Right renal pelvis (tissue), 4 donors: ENCODE results near the gene DRC3. TPM values are rescaled to one million over a fixed set of nuclear protein-coding genes. Genes with fewer than 3 reads are reported as not detected.
"Not testable (repeated sequence)": the region's sequence is repeated elsewhere in the genome, so short reads cannot be mapped to it uniquely, and the experiment has no call there.

ENCODE experiments used
- DNase-seq, 4 donors: peaks; one replicate each; pipeline ENCODE4 v3.0.0-alpha.2; 2013; ENCODE audit warnings: low read depth in 4 of 4, low spot score in 3 of 4, missing footprints in 1 of 4
- polyA plus RNA-seq, 4 donors: library from polyadenylated mRNA; unstranded; fragments of 120-200 nt; gene quantifications; one replicate each; pipeline ENCODE4 v1.2.1, GENCODE V29; 2013; ENCODE audit not compliant: insufficient read length in 4 of 4

Gene DRC3
- polyA plus RNA-seq, 4 donors = 13.1 to 15.3 (median 14.2) TPM

DNA sequence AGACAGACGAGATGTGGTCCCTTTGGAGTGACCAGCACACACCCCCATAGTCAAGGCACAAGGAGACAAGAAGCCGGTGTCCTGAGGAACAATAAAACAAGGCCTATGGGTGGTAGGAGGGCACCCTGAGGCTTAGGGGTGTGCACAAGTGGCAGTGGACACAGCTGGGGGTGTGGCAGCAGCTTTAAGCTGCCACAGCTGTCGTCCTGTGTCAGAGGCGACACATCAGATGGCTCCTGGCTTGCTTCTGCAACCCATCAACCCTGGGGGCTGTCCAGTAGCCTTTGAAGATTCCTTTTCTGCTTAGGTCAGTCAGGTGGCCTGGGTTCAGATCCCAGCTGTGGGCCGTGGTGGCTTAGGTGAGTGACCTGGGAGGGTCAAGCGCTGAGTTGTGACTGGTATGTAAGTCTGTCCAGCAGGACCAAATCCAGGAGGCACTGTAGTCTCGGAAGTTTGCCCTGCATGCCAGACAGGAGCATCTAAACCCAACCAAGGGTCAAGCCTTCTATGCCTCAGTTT lies 15.8 kb downstream of the DRC3 start:
- DNase-seq = no peak

DNA sequence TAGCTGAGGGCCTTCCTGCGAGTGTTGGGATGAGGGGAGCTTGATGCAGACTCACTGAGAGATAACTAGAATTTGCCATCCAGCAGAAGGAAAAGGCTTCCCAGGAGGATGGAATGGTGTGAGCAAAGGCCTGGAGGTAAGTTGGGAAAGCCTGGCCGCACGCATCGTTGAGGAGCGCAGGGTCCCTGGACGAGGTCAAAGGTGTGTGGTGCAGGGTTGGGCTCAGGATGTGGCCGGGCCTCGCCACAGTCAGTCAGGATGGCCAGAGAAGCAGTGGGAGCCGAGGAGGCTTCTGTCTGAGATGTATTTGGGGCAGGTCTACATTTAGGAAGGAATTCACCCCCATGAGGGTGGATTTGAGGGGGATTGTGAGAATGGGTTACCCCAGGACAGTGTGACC lies 16.4 kb downstream of the DRC3 start:
- DNase-seq = no peak

DNA sequence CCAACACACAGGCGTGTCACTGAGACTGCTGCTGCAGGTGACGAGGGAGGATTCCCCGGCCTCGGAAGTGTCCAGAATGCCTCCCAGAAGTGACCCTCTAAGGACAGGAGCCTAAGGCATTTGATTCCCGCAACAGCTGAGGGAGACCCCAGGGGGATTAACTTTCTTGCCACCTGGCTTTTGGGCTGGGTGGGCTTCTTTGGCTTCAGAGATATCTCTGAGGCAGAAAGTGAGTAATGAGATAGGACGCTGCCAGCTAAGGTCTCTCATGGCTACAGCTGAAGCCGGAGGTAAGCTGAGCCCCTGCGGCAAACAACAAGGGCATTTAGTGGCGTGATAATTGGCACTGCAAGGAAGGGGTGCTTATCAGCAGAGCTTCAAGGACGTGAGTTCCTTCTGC lies 17.0 kb downstream of the DRC3 start:
- no peak for DNase-seq

DNA sequence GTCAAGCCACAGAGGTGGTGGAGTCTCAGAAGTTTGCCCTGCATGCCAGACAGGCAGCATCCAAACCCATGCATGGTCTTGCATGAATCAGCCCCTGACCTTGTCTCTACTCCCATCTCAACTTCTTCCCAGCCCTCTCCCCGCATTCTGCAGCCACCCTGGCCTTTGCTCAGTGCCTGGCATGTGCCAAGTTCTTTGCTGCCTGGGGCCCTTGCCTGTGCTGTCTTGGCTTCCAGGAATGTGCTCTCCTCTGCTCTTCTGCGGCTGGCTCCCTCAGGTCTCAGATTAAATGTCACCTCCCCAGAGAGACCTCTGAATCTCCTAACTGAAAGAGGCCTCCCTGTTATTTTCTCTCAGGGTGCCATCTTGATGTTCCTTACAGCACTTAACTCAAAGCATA lies 17.6 kb downstream of the DRC3 start:
- DNase-seq = no peak

DNA sequence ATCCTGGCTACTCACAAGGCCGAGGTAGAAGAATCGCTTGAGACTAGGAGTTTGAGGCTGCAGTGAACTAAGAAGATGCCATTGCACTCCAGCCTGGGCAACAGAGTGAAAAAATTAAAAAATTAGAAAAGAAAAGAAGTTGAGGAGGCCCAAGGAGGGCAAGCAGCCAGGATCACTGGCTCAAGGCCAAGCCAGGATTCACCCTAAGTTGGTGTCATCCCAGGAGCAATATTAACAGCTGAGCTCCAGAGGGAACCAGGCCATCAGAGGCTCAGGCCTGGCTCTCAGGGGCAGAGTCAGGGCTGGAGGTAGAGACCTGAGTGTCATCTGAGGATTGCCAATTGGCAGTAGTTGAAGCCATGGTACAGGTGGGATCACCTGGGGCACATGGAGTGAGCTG lies 20.7 kb downstream of the DRC3 start:
- DNase-seq = no peak

DNA sequence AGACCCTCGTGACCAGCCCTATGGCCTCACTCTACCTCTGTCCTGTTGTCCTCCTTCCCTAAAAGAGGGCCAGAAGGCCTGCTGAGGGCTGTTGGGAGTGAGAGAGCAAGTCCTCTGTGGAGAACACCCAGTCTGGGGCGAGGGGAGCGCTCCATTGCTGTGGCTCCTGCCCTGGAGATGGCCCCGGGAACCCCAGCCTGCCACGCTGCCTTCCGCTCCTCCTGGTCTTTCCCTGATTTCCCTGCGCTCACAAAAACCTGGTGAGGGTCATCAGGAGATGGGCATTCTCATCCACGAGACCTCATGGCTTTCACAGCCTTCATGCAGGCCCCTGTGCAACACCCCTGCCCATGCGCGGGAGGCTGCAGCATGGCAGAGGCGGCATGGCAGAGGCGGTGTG lies 21.2 kb downstream of the DRC3 start:
- no peak for DNase-seq

DNA sequence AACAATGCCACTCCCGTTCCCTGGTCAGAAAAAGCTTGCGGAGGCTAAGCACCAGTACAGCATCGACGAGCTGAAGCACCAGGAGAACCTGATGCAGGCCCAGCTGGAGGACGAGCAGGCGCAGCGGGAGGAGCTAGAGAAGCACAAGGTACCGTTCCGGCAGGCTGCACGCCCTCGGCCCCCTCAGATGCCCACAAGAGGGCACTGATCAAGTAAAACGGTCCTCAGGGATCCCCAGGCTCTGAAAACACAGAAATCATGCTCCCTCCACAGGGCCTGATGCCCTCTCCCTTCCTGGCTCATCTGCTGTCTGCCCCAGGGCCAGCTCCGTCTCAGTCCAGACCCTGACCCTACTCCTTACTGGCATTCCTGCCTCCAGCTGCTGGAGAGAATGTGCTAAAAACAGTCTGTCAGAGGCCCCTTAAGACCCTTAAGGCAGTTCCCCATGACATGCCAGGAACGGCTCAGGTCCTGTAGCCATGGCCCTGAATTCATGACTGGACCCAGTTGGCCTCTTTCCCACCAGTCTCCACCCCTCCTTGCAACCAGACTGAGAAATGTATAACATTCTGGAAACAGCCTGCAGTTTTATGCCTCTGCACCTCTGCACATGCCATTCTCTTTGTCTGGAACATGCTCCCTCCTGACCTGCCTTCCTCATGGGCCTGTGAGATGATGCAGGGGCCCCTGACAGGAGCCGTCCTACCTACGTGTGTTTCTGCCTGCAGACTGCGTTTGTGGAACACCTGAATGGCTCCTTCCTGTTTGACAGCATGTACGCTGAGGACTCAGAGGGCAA lies 21.8 kb downstream of the DRC3 start:
- no peak for DNase-seq

DNA sequence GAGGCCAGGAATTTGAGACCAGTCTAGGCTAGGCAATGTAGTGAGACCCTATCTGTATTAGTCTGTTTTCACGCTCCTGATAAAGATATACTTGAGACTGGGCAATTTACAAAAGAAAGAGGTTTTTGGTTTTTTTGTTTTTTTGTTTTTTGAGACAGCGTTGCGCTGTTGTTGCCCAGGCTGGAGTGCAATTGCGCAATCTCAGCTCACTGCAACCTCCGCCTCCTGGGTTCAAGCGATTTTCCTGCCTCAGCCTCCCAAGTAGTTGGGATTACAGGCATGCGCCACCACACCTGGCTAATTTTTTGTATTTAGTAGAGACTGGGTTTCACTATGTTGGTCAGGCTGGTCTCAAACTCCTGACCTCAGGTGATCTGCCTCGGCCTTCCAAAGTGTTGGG lies 23.2 kb downstream of the DRC3 start:
- DNase-seq = not testable (repeated sequence)

DNA sequence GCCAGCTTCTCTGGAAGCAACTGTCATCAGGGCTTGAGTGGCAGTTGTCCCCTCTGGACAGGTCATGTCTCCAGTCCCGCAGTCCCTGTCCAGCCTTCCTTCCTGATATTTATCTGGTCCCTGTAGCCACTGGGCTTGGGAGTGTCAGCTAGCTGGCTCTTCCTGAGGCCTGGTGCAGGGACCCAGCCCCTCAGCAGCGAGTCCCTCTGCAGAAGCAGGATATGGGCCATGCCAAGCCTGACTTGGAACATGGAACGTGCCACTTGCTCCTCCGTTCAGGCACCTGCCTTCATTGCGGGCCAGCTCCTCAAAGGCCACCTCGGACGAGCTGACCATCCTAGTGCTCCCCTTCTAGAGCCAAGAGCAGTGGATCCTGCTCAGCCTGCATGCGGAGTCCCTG lies 26.3 kb downstream of the DRC3 start:
- DNase-seq = no peak

DNA sequence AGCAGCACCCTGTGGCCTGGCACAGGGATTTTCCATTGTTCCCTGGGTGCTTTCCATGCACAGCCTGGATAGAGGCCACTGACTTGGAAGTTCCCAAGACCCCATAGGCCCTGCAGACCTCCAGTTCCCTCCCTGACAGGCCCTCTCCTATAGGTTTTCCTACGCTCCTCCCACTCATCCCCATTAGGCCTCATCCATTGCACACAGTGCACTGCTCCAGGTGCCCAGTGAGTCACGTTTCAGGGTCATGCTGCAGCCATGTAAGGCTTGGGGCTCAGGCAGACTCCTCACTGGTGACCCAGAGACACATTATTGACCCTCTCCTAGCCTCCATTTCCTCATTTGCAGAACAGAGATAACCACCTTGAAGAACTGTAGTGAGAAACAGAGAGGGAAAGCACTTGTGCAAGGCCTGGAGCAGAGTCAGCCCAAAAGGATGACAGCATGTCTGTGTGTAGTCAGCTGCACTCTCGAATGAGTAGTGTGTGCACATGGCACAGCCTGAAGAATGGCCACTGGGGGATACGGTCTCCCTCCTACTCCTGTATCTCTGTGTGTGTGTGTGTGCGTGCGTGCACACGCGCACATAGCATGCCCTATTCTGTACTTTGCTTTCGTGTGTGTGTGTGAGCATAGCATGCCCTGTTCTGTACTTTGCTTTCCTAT lies 26.8 kb downstream of the DRC3 start:
- DNase-seq = no peak

DNA sequence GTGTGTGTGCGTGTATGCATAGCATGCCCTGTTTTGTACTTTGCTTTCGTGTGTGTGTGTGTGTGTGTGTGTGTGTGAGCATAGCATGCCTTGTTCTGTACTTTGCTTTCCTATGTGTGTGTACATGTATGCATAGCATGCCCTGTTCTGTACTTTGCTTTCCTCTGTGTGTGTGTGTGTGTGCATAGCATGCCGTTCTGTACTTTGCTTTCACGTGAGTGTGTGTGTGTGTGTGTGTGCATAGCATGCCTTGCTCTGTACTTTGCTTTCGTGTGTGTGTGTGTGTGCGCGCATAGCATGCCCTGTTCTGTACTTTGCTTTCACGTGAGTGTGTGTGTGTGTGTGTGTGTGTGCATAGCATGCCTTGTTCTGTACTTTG lies 27.4 kb downstream of the DRC3 start:
- DNase-seq = no peak

DNA sequence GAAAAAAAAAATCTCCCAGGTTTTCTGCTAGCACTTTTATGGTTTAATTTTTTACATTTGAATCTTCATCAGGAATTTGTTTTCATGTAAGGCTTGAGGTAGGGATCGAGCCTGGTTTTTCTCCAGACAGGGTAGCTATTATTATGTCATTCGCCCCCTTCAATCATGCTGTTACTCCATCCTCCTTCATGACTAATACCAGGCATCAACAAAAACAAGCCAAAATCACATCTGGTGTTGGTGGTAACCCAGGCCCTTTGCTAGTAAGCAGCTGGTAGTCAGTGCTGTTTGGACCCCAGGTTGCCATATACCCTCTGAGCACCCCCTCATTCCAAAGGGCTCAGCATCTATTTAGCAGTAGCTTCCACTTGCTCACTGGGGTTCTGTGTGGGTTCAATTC lies 29.5 kb downstream of the DRC3 start:
- no peak for DNase-seq

DNA sequence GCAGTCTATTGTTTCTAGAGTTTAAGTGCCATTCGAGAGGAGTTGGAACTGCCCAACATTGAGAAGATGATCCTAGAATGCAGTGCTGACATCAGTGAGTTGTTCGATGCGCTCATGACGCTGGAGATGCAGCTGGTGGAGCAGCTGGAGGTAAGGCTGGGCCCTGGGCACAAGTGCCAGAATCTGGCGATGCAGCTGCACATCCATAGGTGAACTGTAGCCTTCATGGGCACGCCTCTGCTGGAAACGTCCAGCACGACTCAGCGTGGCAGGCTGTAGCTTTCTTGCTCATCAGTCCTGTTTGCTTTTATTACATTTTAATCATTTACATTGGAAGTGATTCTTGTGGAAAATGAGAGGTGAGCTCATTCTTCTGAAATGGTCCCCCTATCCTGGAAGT lies 31.7 kb downstream of the DRC3 start:
- DNase-seq = no peak

DNA sequence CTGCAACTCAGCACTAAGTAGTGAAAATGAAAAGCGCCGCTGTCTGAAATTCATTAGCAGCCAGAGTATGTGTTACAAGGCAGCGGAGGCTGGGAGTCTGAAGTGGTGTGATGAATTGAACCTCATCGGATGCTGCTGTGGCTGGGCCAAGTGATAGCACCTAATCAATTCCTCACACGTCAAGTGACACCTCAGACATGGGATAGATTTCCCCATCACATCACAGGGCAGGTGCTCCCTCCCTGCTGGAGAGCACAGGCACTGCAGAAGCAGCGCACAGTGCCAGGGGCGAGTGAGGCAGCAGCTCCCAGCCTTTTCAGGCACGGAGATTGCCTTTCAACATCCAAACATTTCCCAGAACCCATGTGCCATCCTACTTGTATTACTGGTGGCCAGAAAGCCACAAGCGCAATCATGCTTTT lies 32.2 kb downstream of the DRC3 start:
- DNase-seq = no peak

DNA sequence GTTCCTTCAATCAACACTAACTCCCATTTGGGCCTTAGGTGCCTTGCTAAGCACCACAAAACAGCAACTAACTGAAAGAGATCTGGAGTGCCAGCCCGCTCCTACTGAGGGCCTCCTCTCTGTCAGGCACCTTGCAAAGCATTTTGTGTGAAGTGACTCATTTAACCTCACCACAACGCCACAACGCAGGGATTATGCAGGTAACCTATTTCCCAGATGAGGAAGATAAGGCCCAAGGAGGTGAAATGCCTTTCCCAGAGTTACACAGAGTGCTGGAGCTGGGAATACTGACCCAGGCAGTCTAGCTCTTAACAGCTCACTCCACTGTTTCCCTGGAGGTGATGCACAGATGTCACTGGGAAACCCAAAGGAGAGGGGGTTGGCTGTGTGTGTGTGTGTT lies 32.8 kb downstream of the DRC3 start:
- no peak for DNase-seq

DNA sequence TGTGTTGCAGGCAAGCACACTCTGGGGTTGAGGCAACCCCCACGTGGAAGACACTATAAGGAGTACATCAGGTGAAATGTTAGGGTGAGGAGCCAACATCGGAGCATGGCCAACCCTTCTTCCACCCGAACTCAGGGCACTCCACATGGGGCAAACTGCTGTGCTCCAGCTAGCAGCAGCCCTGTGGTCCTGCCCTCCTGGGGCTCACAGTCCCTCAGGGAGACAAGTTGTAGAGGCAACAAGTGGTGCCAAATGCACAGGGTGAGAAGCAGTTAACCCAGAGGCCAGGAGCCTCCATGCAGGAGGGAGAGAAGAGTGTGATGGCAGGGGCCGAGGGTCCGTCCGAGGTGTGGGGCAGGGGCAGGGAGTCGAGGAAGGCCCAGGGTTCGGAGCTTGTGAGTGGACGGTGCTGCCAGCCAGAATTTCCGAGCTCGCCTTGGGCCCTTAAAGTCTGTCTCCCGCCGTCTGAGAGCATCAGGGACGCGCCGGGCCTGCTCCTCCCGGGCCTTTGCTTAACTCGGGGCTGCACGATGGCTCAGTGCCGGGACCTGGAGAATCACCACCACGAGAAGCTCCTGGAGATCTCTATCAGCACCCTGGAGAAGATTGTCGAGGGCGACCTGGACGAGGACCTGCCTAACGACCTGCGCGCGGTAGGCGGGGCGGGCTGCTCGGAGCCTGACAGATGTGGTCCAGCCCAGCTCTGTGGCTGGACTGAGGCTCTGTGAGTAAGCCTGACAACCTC lies 34.0 kb downstream of the DRC3 start:
- DNase-seq = no peak

DNA sequence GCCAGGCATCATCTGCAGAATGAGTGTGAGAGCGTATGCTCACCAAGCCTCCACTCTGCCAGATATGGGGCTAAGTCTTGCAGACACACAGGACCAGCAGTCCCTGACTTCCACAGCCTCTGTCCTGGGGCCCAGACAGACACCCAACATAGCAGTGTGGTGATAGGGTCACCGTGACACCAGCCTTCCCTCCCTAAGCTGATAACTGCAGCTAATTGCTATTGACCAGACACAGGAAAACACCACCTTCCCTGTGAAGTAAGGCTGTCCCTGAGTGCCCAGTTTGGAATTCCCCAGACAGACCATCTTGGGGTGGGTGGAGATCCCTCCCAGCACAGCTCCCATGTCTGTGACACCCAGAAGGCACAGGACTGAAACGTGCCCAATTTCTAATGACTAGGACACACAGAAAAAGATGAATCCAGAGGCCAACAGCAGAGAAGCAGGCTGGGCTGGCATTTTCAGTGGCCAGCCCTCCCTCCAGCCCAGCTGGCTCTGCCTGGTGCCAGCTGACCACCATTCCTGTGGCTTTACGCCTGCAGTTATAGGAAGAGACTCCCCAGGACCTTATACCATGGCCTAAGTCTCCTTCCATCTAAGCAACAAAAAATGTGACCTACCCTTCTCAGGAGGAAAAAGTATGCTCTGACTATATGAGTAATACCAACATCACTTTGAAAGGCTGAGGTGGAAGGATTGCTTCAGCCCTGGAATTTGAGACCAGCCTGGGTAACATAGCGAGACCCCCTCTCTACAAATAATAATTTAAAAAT lies 36.0 kb downstream of the DRC3 start:
- no peak for DNase-seq

DNA sequence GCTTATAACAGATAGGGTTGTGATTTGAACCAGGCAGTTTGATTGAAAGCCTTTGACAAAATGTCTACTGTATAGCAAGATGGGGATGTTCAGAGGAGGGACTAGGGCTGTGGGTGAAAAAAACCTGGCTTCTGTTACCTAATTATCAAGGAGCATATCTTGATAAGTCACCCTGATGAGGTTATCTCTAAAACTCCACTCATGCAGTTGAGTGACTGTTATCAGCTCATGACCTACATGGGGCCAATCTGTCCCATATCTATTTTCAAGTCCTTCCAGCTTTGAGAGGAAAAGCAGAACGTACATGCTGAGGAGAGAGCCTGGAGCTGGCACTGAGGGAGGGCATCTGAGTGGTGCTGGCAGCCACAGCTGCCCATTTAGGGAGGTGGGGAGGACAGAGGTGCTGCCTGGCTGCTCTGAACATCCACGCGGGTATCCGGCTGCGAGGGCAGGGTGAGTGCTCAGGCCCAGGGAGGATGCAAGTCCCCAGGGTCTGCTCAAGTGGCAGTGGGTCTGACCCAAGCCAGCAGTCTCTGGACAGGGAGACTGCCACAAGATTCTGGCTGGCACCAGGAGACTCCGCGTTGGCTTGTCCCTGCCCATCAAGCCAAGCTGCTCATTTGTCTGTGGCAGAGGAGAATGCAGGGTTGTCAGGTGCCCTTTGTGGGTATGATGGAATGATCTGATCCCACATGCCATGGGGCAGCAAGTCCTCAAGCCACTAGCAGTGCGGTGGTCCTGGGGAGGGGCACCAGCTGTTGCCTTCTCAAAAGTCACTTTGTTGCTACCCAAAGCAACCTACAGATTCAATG lies 37.2 kb downstream of the DRC3 start:
- no peak for DNase-seq

DNA sequence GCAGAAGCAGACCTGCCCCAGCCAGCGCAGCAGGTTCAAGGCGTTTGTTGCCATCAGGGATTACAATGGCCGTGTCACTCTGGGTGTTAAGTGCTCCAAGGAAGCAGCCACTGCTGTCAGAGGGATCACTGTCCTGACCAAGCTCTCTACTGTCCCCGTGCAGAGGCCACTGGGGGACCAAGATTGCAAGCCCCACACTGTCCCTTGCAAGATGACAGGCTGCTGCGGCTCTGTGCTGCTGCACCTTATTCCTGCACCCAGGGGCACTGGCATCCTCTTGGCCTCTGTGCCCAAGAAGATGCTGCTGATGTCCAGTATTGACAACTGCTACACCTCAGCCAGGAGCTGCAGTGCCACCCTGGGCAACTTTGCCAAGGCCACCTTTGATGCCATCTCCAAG lies 38.6 kb downstream of the DRC3 start:
- no peak for DNase-seq

DNA sequence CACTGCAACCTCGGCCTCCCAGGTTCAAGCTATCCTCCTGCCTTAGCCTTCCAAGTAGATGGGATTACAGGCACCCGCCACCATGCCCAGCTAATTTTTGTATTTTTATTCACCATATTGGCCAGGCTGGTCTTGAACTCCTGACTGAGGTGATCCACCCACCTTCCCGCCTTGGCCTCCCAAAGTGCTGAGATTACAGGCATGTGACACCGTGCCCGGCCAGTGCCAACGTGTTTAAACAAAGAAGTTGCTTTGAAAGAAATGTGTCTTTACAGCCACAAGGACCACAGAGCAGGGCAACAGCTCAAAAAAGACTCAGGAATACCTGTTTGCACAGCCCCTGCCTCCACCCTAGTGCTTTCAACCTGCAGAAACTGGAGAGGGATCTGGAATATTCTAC lies 41.3 kb downstream of the DRC3 start:
- no peak for DNase-seq
